Measurements from ENCODE around the gene TDRD5. TPM values are rescaled to one million over a fixed set of nuclear protein-coding genes. Genes with fewer than 3 reads are reported as not detected.

TDRD5 gene
- total RNA-seq, 2 donors from 2014 or later = 0.80 to 2.4 TPM

- Histone ChIP-seq H3K4me3 (no peak overlapping the region), H3K27ac (no peak overlapping the region), H3K36me3 (no peaks in the 10 kb centered on the region), H3K9ac (ENCODE audit: low read depth in 2 of 2, low read length in 2 of 2) (no peak overlapping the region), H3K9me3 (no peaks in the 10 kb centered on the region), H3K27me3 (no peaks in the 10 kb centered on the region), H3K4me1 (no peaks in the 10 kb centered on the region)
- intact Hi-C loops (cut with DNase I) = no loop called here
- DNase-seq = no peak
- TF ChIP-seq CTCF (IDR thresholded peaks at IDR 0.05) = no peak
Measured at GRCh38 chr1:179601093-179601492, 9.5 kb downstream of the TDRD5 start.

- intact Hi-C loops (cut with DNase I) = no loop called here
- DNase-seq = no peak
Measured at GRCh38 chr1:179612361-179612760, 20.7 kb downstream of the TDRD5 start.

GRCh38 chr1:179630719-179631118, 39.1 kb downstream of the TDRD5 start:
- H3K4me1 ChIP-seq = no peaks in the 10 kb centered on the region
- no peak overlapping the region for H3K4me3 ChIP-seq
- no peak for DNase-seq
- H3K9me3 ChIP-seq = no peaks in the 10 kb centered on the region
- no peaks in the 10 kb centered on the region for H3K36me3 ChIP-seq
- H3K27me3 ChIP-seq = no peaks in the 10 kb centered on the region
- H3K9ac ChIP-seq (ENCODE audit: low read depth in 2 of 2, low read length in 2 of 2) = no peak overlapping the region
- no peak for TF ChIP-seq CTCF (IDR thresholded peaks at IDR 0.05)
- H3K27ac ChIP-seq = no peak overlapping the region
- intact Hi-C loops (cut with DNase I) = no loop called here

More at GRCh38 chr1:179612361-179612760, 20.7 kb downstream of the TDRD5 start:
- no peaks in the 10 kb centered on the region for H3K9me3 ChIP-seq
- H3K27ac ChIP-seq = no peak overlapping the region
- no peak for TF ChIP-seq CTCF (IDR thresholded peaks at IDR 0.05)
- no peaks in the 10 kb centered on the region for H3K36me3 ChIP-seq
- H3K27me3 ChIP-seq = no peaks in the 10 kb centered on the region
- H3K9ac ChIP-seq (ENCODE audit: low read depth in 2 of 2, low read length in 2 of 2) = no peak overlapping the region
- no peaks in the 10 kb centered on the region for H3K4me1 ChIP-seq
- H3K4me3 ChIP-seq = no peak overlapping the region

- H3K27ac ChIP-seq = no peak overlapping the region
- no peaks in the 10 kb centered on the region for H3K36me3 ChIP-seq
- no peak for TF ChIP-seq CTCF (IDR thresholded peaks at IDR 0.05)
- intact Hi-C loops (cut with DNase I) = no loop called here
- DNase-seq = no peak
- no peaks in the 10 kb centered on the region for H3K4me1 ChIP-seq
- no peak overlapping the region for H3K9ac ChIP-seq (ENCODE audit: low read depth in 2 of 2, low read length in 2 of 2)
- H3K9me3 ChIP-seq = no peaks in the 10 kb centered on the region
- H3K27me3 ChIP-seq = no peaks in the 10 kb centered on the region
- no peak overlapping the region for H3K4me3 ChIP-seq
Measured at GRCh38 chr1:179632868-179633267, 41.2 kb downstream of the TDRD5 start.

GRCh38 chr1:179637211-179637860, 45.7 kb downstream of the TDRD5 start:
- Histone ChIP-seq H3K9me3 (no peaks in the 10 kb centered on the region), H3K9ac (ENCODE audit: low read depth in 2 of 2, low read length in 2 of 2) (no peak overlapping the region), H3K27me3 (no peaks in the 10 kb centered on the region), H3K4me3 (no peak overlapping the region), H3K36me3 (no peaks in the 10 kb centered on the region), H3K4me1 (no peaks in the 10 kb centered on the region), H3K27ac (no peak overlapping the region)
- intact Hi-C loops (cut with DNase I) = no loop called here
- no peak for DNase-seq
- TF ChIP-seq CTCF (IDR thresholded peaks at IDR 0.05) = no peak
